Measurements from ENCODE around the gene C1QTNF9. TPM values are rescaled to one million over a fixed set of nuclear protein-coding genes. Genes with fewer than 3 reads are reported as not detected.

The C1QTNF9 gene
- total RNA-seq, 1 experiment from 2014 or later = not detected

DNA sequence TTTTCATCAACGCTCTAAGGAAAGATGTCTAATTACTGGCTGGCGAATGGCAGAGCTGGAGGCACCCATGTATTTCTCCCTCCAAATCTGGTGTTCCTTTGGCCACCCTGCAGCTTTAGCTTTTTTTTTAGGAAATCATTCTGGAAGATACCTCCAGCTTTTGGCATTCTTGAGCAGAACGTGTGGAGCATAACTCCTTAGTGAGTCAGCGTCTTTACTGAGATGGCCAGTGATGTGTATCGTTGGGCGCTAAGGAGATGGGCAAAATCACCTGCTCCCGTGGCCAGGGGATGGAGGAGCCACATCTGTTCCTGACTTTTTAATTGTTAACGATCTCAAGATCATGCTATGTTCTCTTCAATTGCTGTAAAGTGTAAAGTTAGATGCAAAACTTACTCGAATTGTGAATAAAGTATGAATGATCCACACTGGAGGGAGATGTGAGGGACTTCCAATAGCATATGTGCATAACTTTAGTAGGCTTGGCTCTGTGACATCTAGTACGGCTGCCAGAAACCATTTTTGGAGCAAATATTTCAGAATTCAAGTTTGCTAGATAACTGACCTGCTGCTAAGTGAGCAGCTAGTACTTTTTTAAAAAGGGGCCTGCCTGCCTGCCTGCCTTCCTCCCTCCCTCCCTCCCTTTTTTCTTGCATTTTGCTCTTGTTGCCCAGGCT lies 24.4 kb upstream of the C1QTNF9 start:
- DNase-seq (ENCODE audit: low read depth, low spot score) (no peak), ATAC-seq (no peak)
- Histone ChIP-seq H3K9me2 (ENCODE audit: insufficient read depth) (no peaks in the 10 kb centered on the region), H3K27ac (ENCODE audit: low read depth, low read length) (no peak overlapping the region), H3K4me3 (replicated peaks in 1 of 2; ENCODE audit: low read depth in 1 of 2, low read length in 2 of 2) (no peak overlapping the region), H3K27me3 (ENCODE audit: insufficient read depth, low read length) (no peaks in the 10 kb centered on the region), H3K4me1 (ENCODE audit: control insufficient read depth in 1 of 2, insufficient read depth in 2 of 2, low read length in 2 of 2) (no peaks in the 10 kb centered on the region), H3K9ac (ENCODE audit: low read length) (no peak overlapping the region), H3K79me2 (ENCODE audit: insufficient read depth, low read length) (no peaks in the 10 kb centered on the region), H3K4me2 (ENCODE audit: low read length) (no peak overlapping the region), H3K36me3 (ENCODE audit: control insufficient read depth in 1 of 2, insufficient read depth in 2 of 2, low read length in 2 of 2) (peaks cover 0 to 3% of the 10 kb centered on the region in 2 experiments; a peak in 2 of 4 replicates), H2AFZ (ENCODE audit: low read depth, low read length, poor library complexity, severe bottlenecking) (no peak overlapping the region), H4K20me1 (ENCODE audit: insufficient read depth) (no peaks in the 10 kb centered on the region), H3K9me3 (ENCODE audit: control insufficient read depth in 1 of 2, insufficient read depth in 1 of 2, low read depth in 1 of 2, low read length in 2 of 2) (no peaks in the 10 kb centered on the region)
- RAD21 ChIA-PET (ENCODE audit: low non-redundant PET in 1 of 2, low total read pairs in 2 of 2, uncharacterized antibody in 2 of 2, unreplicated experiment in 2 of 2) = no interaction called here
- BruUV-seq (replicated peaks) = no TSS peak
- CTCF ChIA-PET = no interaction called here
- intact Hi-C loops (cut with micrococcal nuclease) = no loop called here
- POLR2A ChIA-PET = no interaction called here
- TF ChIP-seq TCF7L2 (IDR thresholded peaks at IDR 0.05; ENCODE audit: borderline replicate concordance, extremely low read depth, insufficient read depth, insufficient read length) (no peak), ZNF274 (IDR thresholded peaks at IDR 0.05; ENCODE audit: low read depth, low read length) (no peak), YY1 (IDR thresholded peaks at IDR 0.05; ENCODE audit: extremely low read depth, insufficient replicate concordance, low read depth, low read length) (no peak), ATF3 (IDR thresholded peaks at IDR 0.05) (no peak), EGR1 (IDR thresholded peaks at IDR 0.05; ENCODE audit: low read depth) (no peak), MAX (IDR thresholded peaks at IDR 0.05) (no peak), REST (IDR thresholded peaks at IDR 0.05; ENCODE audit: low read depth) (no peak), ELF1 (IDR thresholded peaks at IDR 0.05; ENCODE audit: borderline replicate concordance, low read depth) (no peak)
- TF ChIP-seq, protein P1, sequence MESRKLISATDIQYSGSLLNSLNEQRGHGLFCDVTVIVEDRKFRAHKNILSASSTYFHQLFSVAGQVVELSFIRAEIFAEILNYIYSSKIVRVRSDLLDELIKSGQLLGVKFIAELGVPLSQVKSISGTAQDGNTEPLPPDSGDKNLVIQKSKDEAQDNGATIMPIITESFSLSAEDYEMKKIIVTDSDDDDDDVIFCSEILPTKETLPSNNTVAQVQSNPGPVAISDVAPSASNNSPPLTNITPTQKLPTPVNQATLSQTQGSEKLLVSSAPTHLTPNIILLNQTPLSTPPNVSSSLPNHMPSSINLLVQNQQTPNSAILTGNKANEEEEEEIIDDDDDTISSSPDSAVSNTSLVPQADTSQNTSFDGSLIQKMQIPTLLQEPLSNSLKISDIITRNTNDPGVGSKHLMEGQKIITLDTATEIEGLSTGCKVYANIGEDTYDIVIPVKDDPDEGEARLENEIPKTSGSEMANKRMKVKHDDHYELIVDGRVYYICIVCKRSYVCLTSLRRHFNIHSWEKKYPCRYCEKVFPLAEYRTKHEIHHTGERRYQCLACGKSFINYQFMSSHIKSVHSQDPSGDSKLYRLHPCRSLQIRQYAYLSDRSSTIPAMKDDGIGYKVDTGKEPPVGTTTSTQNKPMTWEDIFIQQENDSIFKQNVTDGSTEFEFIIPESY (IDR thresholded peaks at IDR 0.05; ENCODE audit: extremely low read depth, insufficient replicate concordance, low read length) = no peak
- TF ChIP-seq, protein P2, sequence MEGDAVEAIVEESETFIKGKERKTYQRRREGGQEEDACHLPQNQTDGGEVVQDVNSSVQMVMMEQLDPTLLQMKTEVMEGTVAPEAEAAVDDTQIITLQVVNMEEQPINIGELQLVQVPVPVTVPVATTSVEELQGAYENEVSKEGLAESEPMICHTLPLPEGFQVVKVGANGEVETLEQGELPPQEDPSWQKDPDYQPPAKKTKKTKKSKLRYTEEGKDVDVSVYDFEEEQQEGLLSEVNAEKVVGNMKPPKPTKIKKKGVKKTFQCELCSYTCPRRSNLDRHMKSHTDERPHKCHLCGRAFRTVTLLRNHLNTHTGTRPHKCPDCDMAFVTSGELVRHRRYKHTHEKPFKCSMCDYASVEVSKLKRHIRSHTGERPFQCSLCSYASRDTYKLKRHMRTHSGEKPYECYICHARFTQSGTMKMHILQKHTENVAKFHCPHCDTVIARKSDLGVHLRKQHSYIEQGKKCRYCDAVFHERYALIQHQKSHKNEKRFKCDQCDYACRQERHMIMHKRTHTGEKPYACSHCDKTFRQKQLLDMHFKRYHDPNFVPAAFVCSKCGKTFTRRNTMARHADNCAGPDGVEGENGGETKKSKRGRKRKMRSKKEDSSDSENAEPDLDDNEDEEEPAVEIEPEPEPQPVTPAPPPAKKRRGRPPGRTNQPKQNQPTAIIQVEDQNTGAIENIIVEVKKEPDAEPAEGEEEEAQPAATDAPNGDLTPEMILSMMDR (IDR thresholded peaks at IDR 0.05 in 2 of 3, conservative IDR thresholded peaks at IDR 0.05 in 1 of 3; ENCODE audit: borderline replicate concordance in 1 of 3, insufficient read depth in 1 of 3, low read depth in 2 of 3, low read length in 2 of 3) = no peak

Measured in HCT116 (cell line).